SK-N-SH treated with all-trans-retinoic acid at 6 μM for 48 hours (cell line): ENCODE measurements around the gene PDGFD.

Source experiments
- ATAC-seq: fragments of 200-7000 bp; cut with Tn5 transposase; 3 replicates; pipeline ENCODE4 v1.9.1; 2020; ENCODE audit warnings: mild to moderate bottlenecking, moderate library complexity
- ARNTL ChIP-seq: fragments of 450-650 bp; formaldehyde crosslinking; IDR thresholded peaks from 2 replicates; pipeline ENCODE4 v1.5.0; 2020; ENCODE audit warnings: low read depth, mild to moderate bottlenecking, moderate library complexity, borderline replicate concordance
- BACH2 ChIP-seq: fragments of 250-450 bp; sonication (Bioruptor Pico); IDR thresholded peaks from 2 replicates; pipeline ENCODE4 v1.9.0; 2021; ENCODE audit warnings: mild to moderate bottlenecking, borderline replicate concordance
- CREB5 ChIP-seq: fragments of 250-450 bp; sonication (Bioruptor Pico); IDR thresholded peaks from 2 replicates; pipeline ENCODE4 v1.5.1; 2020; ENCODE audit warnings: low read depth, mild to moderate bottlenecking, moderate library complexity
- CSDC2 ChIP-seq: fragments of 250-450 bp; sonication (Bioruptor Pico); IDR thresholded peaks from 2 replicates; pipeline ENCODE4 v1.5.0; 2020; ENCODE audit warnings: mild to moderate bottlenecking, moderate library complexity
- CSRNP3 ChIP-seq: fragments of 250-450 bp; sonication (Bioruptor Pico); IDR thresholded peaks from 2 replicates; pipeline ENCODE4 v1.5.1; 2021; ENCODE audit warnings: mild to moderate bottlenecking, moderate library complexity
- ESRRG ChIP-seq: fragments of 250-450 bp; sonication (Bioruptor Pico); IDR thresholded peaks from 2 replicates; pipeline ENCODE4 v1.6.1; 2021; ENCODE audit warnings: mild to moderate bottlenecking
- GLIS3 ChIP-seq: fragments of 250-450 bp; sonication (Bioruptor Pico); IDR thresholded peaks from 2 replicates; pipeline ENCODE4 v1.5.0; 2020; ENCODE audit warnings: mild to moderate bottlenecking, moderate library complexity
- ISL1 ChIP-seq: fragments of 250-450 bp; sonication (Bioruptor Pico); IDR thresholded peaks from 2 replicates; pipeline ENCODE4 v2.1.2; 2022; ENCODE audit warnings: mild to moderate bottlenecking, moderate library complexity
- OSR1 ChIP-seq: fragments of 250-450 bp; sonication (Bioruptor Pico); IDR thresholded peaks from 2 replicates; pipeline ENCODE4 v1.8.0; 2022; ENCODE audit warnings: moderate library complexity, mild to moderate bottlenecking, inconsistent platforms
- PATZ1 ChIP-seq: fragments of 250-450 bp; sonication (Bioruptor Pico); IDR thresholded peaks from 2 replicates; pipeline ENCODE4 v1.8.0; 2020; ENCODE audit warnings: mild to moderate bottlenecking, moderate library complexity, borderline replicate concordance
- POU6F1 ChIP-seq: fragments of 250-450 bp; sonication (Bioruptor Pico); IDR thresholded peaks from 2 replicates; pipeline ENCODE4 v1.8.0; 2021; ENCODE audit warnings: low read depth, mild to moderate bottlenecking, moderate library complexity, borderline replicate concordance
- PPARA ChIP-seq: fragments of 250-450 bp; sonication (Bioruptor Pico); IDR thresholded peaks from 2 replicates; pipeline ENCODE4 v1.5.0; 2020; ENCODE audit warnings: mild to moderate bottlenecking, borderline replicate concordance
- RARB ChIP-seq: fragments of 250-450 bp; sonication (Bioruptor Pico); IDR thresholded peaks from 2 replicates; pipeline ENCODE4 v1.8.0; 2021; ENCODE audit warnings: mild to moderate bottlenecking, moderate library complexity
- SNAI2 ChIP-seq: fragments of 250-450 bp; sonication (Bioruptor Pico); IDR thresholded peaks from 2 replicates; pipeline ENCODE4 v1.5.0; 2020; ENCODE audit warnings: mild to moderate bottlenecking, moderate library complexity
- TCF4 ChIP-seq: fragments of 250-450 bp; sonication (Bioruptor Pico); IDR thresholded peaks from 2 replicates; pipeline ENCODE4 v1.8.0; 2021; ENCODE audit warnings: mild to moderate bottlenecking, moderate library complexity, borderline replicate concordance
- TOX ChIP-seq: fragments of 250-450 bp; sonication (Bioruptor Pico); IDR thresholded peaks from 2 replicates; pipeline ENCODE4 v1.8.0; 2021; ENCODE audit warnings: mild to moderate bottlenecking, moderate library complexity, borderline replicate concordance
- ZC3H10 ChIP-seq: fragments of 250-450 bp; sonication (Bioruptor Pico); IDR thresholded peaks from 2 replicates; pipeline ENCODE4 v1.5.1; 2021; ENCODE audit warnings: mild to moderate bottlenecking, moderate library complexity
- ZFP3 ChIP-seq: fragments of 250-450 bp; sonication (Bioruptor Pico); IDR thresholded peaks from 2 replicates; pipeline ENCODE4 v1.5.0; 2020; ENCODE audit warnings: mild to moderate bottlenecking, moderate library complexity
- ZFP30 ChIP-seq: fragments of 450-650 bp; formaldehyde crosslinking; IDR thresholded peaks from 2 replicates; pipeline ENCODE4 v1.5.0; 2022; ENCODE audit warnings: mild to moderate bottlenecking, moderate library complexity
- ZNF565 ChIP-seq: fragments of 450-650 bp; formaldehyde crosslinking; conservative IDR thresholded peaks from 2 replicates; pipeline ENCODE4 v1.5.0; 2020; ENCODE audit warnings: low read depth, mild to moderate bottlenecking, moderate library complexity
- ZNF70 ChIP-seq: fragments of 450-650 bp; formaldehyde crosslinking; IDR thresholded peaks from 2 replicates; pipeline ENCODE4 v1.5.0; 2020; ENCODE audit warnings: mild to moderate bottlenecking, moderate library complexity
- ZNF8 ChIP-seq: fragments of 450-650 bp; formaldehyde crosslinking; IDR thresholded peaks from 2 replicates; pipeline ENCODE4 v1.5.0; 2020; ENCODE audit warnings: mild to moderate bottlenecking, moderate library complexity

PDGFD gene

GRCh38 chr11:104060820-104061219 is 103.1 kb downstream of the PDGFD start:
- TF ChIP-seq CSDC2 (CRISPR knock-in tag) (no peak), GLIS3 (no peak), ZNF70 (CRISPR knock-in tag) (no peak), ISL1 (no peak), CREB5 (no peak), BACH2 (CRISPR knock-in tag) (no peak), ESRRG (no peak), PATZ1 (CRISPR knock-in tag) (no peak), ZNF565 (CRISPR knock-in tag) (no peak), ZFP30 (no peak), TCF4 (CRISPR knock-in tag) (no peak), ZFP3 (CRISPR knock-in tag) (no peak), RARB (no peak), OSR1 (CRISPR knock-in tag) (no peak), TOX (CRISPR knock-in tag) (no peak), POU6F1 (CRISPR knock-in tag) (no peak), CSRNP3 (no peak), PPARA (CRISPR knock-in tag) (no peak), ZNF8 (CRISPR knock-in tag) (no peak)
- ATAC-seq: no peak

GRCh38 chr11:104060004-104060794 is 103.7 kb downstream of the PDGFD start:
- ATAC-seq: peak; percentile 40; the same call in 2 of the 3 replicates
- TF ChIP-seq SNAI2 (CRISPR knock-in tag) (0 out of 2 replicates have a peak, but pooled peaks have one; percentile 70), CREB5 (peak; percentile 87), ZNF8 (CRISPR knock-in tag) (no peak), PATZ1 (CRISPR knock-in tag) (no peak), ESRRG (peak; percentile 89), OSR1 (CRISPR knock-in tag) (no peak), TOX (CRISPR knock-in tag) (no peak), GLIS3 (no peak), ZFP30 (0 out of 2 replicates have a peak, but pooled peaks have one; percentile 9), ZNF70 (CRISPR knock-in tag) (no peak), RARB (no peak), PPARA (CRISPR knock-in tag) (no peak), POU6F1 (CRISPR knock-in tag) (no peak), ZNF565 (CRISPR knock-in tag) (no peak), CSRNP3 (peak; percentile 71; the same call in 1 of the 2 replicates), ZC3H10 (no peak), ARNTL (CRISPR knock-in tag) (no peak), ISL1 (peak; percentile 94), ZFP3 (CRISPR knock-in tag) (no peak), CSDC2 (CRISPR knock-in tag) (no peak)
